CD4-positive, alpha-beta T cell treated with Interleukin-4 for 1 hour (primary cell): ENCODE data around the gene BCAN.
A peak's percentile ranks its signal among the peaks of the same experiment; 100 is the strongest.

Experiments used
- DNase-seq, 2 donors: peaks; one replicate each; pipeline ENCODE4 v3.0.0-alpha.2; 2020 to 2022

BCAN gene

GRCh38 chr1:156662800-156663055 is 20.8 kb downstream of the BCAN start:
- no peak for DNase-seq

- DNase-seq = no peak
These were observed 21.3 kb downstream of the BCAN start for GRCh38 chr1:156663178-156663577.

DNA sequence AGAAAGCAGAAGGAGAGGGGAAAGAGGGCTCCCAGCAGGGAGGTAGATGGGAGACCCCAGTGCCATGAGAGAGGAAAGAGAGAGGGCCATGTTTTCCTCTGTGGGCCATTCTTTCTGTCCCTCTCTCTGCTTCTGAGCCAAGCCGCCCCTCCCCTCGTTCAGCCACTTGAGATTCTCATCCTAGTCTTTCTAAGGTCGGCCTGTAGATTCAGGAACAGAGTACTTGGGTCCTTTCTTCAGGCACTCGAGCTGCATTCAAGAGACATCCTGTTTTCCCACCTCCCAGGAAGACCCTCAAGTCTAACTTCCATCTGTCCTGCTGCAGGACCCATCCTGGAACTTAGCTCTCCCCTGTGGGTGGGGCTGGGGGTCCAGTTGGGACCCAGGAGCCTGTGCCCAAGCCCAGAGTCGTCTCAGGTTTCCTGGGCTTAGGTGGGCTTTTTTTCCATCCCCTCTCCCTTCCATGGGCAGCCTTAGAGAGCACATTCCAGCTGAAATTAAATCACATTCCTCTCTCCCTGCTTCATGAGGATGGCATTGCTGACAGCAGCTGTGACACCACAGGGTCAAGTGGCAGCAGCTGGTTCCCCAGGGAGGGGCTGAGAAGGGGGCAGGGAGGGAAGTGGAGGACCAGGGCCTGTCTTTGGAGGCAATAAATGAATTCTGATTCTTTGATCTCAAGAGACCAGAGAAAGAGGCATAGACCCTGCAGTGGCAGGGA is 22.3 kb downstream of the BCAN start:
- no peak for DNase-seq

DNA sequence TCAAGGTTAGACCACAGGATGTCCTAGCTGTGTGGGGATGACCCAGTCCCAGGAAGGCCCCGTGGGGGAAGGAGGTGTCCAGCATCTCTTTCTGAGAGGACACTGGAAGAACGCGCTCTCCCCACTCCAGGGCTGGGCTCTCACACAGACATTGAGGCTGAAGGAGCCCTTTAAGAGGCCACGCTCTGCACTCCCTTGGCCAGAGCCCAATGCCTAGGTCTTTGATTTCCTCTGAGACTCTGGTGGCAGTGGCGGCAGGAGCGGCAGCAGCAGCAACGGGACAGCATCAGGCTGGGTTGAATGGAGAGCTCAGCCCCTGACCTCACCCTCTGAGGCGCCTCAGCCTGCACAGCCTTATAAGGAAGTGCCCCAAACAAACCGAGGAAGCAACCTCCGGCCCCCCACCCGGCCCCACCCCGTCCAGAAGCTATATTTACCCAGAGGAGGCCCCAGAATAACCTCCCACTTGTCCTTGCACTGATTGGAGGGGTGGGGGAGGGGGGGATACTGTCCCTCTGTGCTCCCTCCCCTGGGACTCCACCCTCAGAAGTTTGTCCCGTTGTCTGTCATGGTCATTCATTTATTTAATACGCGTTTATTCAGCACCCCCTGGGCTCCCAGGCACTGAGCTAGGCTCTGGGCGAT is 23.0 kb downstream of the BCAN start:
- peak in 1 of 2 donors; percentile 27 for DNase-seq

DNA sequence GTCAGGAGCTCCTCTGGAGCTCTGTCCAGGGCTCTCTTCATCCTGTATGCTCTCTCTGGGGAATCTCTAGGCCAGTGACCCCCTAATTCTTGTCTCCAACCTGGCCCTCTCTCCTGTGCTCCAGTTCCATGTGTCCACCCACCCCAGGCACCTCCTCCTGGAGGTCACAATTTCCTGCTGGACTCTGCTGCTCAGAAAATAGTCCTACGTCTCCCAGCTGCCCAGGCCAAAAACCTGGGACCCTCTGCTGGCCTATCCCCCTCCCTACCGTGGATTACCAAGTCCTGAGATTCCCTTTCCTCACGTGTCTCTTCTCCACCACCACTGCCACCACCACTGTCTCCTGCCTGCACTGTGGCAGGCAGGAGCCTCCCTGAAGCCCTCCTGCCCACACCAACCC is 23.6 kb downstream of the BCAN start:
- no peak for DNase-seq

GRCh38 chr1:156666862-156667609 is 25.1 kb downstream of the BCAN start:
- no peak for DNase-seq

GRCh38 chr1:156667610-156667967 is 25.7 kb downstream of the BCAN start:
- no peak for DNase-seq

- DNase-seq = no peak
These were observed 26.2 kb downstream of the BCAN start for GRCh38 chr1:156667968-156668709.

DNA sequence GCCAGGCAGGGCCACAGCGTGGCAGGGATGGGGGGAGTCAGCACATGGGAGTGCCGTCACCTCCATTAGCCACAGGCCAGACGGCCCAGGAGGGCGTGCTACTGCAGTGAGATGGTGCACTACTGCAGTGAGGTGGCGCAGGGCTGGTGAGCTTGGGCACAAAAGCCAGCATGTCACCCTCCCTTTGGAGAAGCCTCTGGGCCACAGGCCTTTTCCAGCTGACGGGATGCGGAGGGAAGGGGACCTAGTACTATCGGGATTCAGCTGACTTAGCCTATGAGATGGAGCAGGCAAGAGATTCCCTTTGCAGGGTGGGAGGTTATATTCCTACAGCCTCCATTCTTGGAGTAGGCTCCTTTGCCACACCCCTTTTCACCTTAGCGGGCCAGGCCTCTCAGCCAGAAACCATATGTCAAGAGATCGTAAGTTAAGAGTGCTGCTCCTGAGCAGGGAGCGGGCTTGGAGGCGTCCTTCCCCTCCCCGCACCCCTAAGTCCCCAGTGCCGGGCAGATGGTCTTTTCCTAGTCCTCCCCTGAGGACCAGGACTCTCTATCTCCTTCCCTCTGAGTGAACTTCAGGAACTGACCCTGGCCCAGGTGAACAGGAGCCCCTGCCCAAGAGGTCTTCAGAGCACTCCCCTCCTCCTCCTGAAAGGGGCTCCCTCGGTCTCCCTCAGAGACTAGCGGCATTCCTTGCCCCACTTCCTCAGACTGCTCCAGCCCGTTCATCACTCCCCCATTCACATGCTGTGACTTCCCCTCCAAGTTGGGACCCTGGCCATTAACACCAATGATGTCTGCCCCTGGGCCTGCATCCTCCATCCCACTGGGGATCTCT is 27.1 kb downstream of the BCAN start:
- no peak for DNase-seq

- DNase-seq = no peak
These were observed 27.9 kb downstream of the BCAN start for GRCh38 chr1:156669794-156670193.

DNA sequence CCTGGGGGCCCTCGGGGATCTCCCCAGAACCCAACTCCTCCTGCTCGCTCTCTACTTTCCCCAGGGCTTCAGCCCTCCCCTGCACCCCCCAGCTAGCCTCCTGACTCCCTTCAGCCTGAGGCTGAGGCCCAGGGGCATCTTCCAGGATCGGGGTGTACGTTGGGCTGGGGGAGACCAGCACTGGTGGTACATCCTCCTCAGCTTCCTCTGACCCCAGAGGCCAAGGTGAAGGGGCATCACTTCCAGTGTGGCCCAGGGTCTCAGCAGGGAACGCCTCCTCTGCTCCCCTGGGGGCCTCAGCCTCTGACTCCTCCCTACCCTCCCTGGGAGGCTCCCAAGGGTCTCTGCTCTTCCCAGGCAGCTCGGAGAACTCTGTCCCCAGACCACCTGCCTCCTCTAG is 28.4 kb downstream of the BCAN start:
- no peak for DNase-seq

DNA sequence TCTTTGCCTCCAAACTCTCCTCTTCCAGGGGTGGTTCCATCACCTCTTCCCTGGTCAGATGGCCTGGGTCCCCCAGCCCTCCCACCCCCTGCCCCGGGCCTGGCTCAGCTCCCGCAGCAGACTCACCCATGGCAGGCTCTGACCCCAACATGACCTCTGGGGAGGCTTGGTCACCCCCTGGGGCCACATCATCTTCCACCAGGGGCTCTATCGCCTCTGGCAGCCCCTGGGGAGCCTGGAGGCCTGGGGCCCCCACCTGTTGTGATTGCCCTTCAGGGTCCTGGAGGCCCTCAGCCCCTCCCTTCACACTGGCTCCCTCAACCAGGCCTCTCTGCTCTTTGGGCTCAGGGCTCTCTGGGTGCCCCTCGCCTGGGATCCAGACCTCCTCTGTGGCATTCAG is 28.9 kb downstream of the BCAN start:
- no peak for DNase-seq

DNA sequence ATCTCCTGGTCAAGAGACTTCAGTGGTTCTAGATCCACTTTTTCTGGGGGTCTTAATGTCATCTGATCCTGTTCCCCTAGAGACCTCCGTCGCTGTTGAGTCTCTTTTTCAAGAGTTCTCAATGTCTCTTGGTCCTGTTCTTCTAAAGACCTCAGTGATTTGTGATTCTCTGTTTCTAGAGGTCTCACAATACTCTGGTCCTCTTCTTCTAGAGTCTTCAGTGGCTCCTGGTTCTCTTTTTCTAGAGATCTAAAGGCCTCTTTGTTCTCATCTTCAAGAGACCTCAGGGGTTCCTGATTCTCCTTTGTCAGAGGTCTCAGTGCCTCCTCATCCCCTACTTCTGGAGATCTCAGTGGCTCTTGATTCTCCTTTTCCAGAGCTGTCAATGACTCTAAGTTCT is 29.9 kb downstream of the BCAN start:
- DNase-seq = no peak

GRCh38 chr1:156673387-156674121 is 31.6 kb downstream of the BCAN start:
- DNase-seq = no peak

- no peak for DNase-seq
These were observed 33.5 kb downstream of the BCAN start for GRCh38 chr1:156675210-156676113.

DNA sequence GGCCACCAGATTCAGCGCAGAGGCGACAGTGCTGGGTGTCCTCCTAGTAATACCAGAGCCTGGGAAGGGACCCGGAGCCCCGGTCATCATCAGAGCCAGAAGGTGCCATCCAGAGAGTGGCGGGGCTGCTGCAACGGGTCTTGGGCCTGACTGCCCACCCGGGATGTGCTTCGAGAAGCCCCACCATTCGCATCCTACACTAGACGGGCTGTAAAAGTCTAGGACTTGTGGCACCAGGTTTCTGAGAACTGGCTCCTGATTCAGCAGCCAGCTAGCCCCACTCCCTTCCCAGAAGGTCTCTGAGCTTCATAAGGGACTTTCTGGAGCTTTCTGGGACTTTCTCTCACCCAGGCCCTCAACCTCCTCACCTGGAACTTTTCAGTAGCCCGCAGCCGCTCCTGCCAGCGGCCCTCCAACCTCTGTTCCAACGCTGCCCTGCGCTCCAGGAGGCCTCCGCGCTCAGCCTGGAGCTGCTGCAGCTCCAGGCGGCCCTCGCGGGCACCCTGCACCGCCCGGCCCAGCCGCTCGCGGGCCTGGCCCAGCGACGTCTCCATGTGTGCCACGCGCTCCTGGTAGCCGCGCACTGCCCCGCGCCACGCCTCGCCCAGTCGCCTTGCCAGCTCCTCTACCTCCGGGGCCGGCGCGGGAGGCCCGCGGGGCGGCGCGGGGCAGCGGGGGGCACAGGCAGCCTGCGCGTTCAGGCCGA is 34.4 kb downstream of the BCAN start:
- DNase-seq = no peak

DNA sequence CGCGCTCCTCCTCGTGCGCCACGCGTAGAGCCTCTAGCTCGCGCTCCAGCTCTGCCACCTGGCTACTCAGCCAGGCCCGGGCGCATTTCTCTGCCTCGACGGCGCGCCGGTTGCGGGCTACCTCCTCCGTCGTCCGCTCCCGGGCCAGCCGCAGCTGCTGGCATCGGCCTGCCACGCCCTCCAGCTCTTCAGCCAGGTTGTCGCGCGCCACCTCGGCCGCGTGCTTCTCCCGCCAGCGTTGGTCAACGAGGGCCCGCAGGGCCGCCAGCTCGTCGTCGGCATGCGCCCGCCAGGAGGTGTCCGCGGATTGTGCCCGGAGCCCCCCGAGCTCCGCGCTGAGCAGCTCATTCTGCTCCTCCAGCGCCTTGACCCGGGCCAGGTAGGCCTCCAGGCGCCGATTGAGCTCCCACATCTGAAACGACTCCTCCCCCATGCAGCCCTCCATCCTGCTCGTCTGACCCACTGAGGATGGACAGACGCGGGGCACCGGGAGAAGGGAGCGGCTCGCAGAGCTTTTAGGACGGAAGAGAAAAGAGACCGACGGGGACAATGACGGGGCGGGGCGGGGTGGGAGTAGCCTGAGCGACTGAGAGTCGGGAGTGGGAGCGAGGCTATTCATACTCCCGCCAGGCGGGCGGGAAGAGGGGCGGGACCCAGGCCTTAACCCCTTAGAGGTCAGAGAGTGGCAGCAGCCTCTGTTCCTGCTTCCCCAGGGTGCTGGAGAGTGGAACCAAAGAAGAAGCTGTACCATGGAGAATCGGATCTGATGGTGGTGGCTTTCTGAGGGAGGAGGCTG is 35.1 kb downstream of the BCAN start, which contains the start of gene NES:
TSS of gene NES (minus strand) at position 588 of the 796 bp plus-strand sequence. CDS start at position 445, 143 bp downstream.
- DNase-seq = no peak

DNA sequence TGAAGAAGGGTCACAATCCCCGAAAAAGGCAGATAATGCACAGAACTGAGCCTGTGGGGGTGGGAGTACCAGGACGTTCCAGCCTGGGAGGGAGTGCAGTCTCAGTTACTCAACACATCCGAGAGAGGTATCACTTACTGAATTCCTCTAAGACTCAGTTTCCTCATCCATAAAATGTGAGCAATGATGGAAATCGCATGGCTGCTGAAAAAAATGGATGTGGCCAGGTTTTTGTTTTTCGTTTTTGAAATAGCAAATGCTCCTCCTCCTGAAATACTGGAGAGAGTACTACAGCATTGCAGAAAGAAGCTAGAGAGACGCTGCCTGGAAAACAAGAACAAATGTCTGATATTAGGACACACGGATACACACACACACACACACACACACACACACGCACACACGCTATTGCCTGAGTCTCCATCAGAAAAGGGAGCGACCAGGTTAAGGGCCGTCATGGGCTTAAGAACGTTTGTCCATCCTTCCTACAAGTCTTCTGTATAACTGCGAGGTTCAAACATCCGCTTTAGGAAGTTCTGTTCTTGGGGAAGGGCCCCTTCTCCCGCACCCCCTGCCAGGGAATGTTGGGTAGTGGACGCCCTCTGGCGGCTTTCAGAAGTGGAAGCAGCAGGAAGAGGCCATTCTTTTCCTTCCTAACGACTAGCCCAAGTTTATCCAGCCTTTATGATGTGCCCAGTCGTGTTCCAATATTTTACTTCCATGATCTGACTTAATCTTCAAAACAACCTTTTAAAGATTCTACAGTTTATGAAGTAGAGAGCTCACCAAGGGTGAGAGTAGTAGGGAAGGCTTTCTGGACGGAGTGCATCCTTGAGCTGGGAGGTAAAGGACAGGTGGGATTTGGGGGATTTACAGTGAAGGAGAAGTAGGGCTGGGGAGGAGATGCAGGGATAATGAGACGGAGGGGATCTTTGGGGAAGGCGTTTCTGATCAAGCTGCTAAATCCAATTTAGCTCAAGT is 36.0 kb downstream of the BCAN start:
- DNase-seq = peak; percentile 40 to 49
